ENCODE measurements around the gene CBY3.
A peak's percentile ranks its signal among the peaks of the same experiment; 100 is the strongest.
"Not testable (repeated sequence)": the region's sequence is repeated elsewhere in the genome, so short reads cannot be mapped to it uniquely, and the experiment has no call there.

The CBY3 gene

DNA sequence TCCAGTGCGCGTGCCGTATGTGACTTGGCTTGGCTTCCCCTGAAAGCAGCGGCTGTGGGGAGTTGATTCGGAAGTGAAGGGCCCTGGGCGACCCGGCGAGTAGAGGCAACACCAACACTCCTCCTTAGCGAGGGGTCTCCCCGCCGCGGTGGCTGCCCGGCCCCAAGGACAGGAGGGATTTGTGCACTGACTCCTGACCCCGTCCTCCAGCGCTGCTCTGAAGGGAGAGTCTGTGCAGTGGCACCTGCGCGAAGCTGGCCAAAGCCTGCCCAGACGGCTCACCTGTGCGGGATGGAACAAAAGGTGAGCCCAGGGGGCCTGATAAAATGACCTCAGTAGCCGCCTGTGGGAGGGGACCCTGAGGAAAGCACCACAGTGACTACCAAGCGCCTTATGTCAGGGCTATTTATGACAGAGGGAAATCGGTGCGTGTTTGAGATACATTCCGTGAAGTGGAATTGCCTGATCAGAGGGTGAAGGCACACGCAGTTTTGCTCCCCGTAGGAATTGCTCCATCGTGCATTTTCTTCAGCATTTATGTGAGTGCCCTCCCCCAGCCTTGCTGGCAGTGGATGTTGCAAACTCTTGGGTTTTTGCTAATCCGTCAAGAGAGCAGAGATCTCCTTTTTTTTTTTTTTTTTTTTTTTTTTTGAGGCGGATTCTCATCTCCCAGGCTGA, 22.5 kb downstream of the CBY3 start:
- H3K4me3 ChIP-seq (ENCODE audit: low read depth, low read length) = peak overlapping the region; percentile 40
- H3K9me3 ChIP-seq (ENCODE audit: control insufficient read depth, insufficient read depth, low read depth, low read length); H3K36me3 ChIP-seq (ENCODE audit: control insufficient read depth in 2 of 2, insufficient read depth in 1 of 2, low read length in 2 of 2); H3K27ac ChIP-seq (ENCODE audit: extremely low read depth, low read depth, low read length); H3K4me1 ChIP-seq (ENCODE audit: control insufficient read depth, insufficient read depth, low read length); CTCF ChIA-PET: not testable (repeated sequence)
- 0 out of 2 replicates have a peak, but pooled peaks have one; percentile 20 for TF ChIP-seq ZIC2 (tag by site-specific recombination; IDR thresholded peaks at IDR 0.05)
- TF ChIP-seq ZNF600 (tag by site-specific recombination; IDR thresholded peaks at IDR 0.05) = 0 out of 2 replicates have a peak, but pooled peaks have one; percentile 31
- peak; percentile 95 for TF ChIP-seq ZNF335 (tag by site-specific recombination; conservative IDR thresholded peaks at IDR 0.05)
- TF ChIP-seq ZEB2 (tag by site-specific recombination; IDR thresholded peaks at IDR 0.05) = 0 out of 2 replicates have a peak, but pooled peaks have one; percentile 30
- TF ChIP-seq, protein P1, sequence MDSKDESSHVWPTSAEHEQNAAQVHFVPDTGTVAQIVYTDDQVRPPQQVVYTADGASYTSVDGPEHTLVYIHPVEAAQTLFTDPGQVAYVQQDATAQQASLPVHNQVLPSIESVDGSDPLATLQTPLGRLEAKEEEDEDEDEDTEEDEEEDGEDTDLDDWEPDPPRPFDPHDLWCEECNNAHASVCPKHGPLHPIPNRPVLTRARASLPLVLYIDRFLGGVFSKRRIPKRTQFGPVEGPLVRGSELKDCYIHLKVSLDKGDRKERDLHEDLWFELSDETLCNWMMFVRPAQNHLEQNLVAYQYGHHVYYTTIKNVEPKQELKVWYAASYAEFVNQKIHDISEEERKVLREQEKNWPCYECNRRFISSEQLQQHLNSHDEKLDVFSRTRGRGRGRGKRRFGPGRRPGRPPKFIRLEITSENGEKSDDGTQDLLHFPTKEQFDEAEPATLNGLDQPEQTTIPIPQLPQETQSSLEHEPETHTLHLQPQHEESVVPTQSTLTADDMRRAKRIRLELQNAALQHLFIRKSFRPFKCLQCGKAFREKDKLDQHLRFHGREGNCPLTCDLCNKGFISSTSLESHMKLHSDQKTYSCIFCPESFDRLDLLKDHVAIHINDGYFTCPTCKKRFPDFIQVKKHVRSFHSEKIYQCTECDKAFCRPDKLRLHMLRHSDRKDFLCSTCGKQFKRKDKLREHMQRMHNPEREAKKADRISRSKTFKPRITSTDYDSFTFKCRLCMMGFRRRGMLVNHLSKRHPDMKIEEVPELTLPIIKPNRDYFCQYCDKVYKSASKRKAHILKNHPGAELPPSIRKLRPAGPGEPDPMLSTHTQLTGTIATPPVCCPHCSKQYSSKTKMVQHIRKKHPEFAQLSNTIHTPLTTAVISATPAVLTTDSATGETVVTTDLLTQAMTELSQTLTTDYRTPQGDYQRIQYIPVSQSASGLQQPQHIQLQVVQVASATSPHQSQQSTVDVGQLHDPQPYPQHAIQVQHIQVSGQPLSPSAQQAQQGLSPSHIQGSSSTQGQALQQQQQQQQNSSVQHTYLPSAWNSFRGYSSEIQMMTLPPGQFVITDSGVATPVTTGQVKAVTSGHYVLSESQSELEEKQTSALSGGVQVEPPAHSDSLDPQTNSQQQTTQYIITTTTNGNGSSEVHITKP (tag by site-specific recombination; IDR thresholded peaks at IDR 0.05) = peak; percentile 77
- TF ChIP-seq ZNF10 (tag by site-specific recombination; IDR thresholded peaks at IDR 0.05) = peak; percentile 66; the same call in 1 of the 2 replicates
- TF ChIP-seq, protein P2, sequence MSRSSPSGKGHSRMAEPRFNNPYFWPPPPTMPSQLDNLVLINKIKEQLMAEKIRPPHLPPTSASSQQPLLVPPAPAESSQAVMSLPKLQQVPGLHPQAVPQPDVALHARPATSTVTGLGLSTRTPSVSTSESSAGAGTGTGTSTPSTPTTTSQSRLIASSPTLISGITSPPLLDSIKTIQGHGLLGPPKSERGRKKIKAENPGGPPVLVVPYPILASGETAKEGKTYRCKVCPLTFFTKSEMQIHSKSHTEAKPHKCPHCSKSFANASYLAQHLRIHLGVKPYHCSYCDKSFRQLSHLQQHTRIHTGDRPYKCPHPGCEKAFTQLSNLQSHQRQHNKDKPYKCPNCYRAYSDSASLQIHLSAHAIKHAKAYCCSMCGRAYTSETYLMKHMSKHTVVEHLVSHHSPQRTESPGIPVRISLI (tag by site-specific recombination; IDR thresholded peaks at IDR 0.05) = peak; percentile 94
- peak; percentile 57 for TF ChIP-seq GLIS2 (tag by site-specific recombination; IDR thresholded peaks at IDR 0.05)
- POLR2A ChIA-PET = interaction anchor here (0.6 kb wide), 1 partner anchor 440 kb away, joined by 5 read pairs; no protein-coding TSS in a partner anchor

DNA sequence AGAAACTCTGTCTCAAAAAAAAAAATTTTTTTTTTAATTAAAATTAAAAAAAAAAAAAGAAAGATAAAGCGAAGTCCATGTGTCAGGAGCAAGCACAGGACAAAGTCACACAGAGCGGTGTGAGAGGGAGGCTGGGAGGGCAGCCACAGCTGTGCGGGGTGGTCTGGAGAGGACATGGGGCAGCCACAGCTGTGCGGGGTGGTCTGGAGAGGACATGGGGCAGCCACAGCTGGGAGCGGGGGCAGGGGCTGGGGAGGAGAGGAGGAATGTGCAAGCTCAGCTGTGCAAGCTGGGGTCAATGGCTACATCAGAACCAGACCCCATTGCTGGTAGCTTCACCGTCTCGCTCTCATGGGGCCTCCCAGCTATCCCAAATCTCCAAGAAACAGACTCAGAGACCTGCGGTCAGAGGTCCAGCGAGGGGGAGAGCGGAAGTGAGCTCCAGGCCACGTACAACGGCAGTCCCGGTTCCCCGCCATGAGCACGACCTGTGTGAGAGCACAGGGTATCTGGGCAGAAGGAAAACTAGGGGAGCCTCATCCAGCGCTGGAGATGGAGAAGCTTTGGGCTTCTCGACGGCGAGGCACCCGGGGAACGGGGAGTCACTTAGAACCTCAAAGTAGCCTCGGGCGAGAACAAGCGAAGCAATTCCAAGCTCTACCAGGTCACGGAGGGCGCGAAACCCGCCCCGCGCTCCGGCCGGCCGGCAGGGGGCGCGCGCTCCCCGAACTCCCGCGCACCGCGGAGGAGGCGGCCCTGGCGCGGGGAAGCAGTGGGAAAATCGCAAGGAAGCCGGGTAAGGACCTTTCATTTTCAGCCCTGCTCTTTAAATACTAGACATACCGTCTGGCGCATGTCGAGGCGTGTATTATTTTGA, 23.3 kb downstream of the CBY3 start:
- H3K4me3 ChIP-seq (ENCODE audit: low read depth, low read length); CTCF ChIA-PET; H3K36me3 ChIP-seq (ENCODE audit: control insufficient read depth in 2 of 2, insufficient read depth in 1 of 2, low read length in 2 of 2); H3K9me3 ChIP-seq (ENCODE audit: control insufficient read depth, insufficient read depth, low read depth, low read length); H3K4me1 ChIP-seq (ENCODE audit: control insufficient read depth, insufficient read depth, low read length); H3K27ac ChIP-seq (ENCODE audit: extremely low read depth, low read depth, low read length); POLR2A ChIA-PET: not testable (repeated sequence)

DNA sequence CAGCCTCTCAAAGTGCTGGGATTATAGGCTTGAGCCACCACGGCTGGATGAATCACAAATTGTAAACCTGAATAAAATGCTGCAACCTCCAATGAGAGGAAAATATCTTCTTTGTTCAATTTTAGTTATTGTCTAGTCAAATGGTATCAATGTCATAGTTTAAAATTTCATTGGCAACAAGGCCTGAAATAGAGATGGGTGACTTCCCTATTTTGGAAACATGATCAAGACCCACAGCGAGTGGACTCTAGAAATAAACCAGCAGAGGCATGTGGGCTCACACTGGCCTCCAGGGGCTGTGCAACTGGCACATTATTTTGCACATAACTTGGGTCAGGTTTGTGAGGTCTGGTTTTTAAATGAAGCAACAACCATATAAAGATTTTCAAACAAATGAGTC, 27.7 kb downstream of the CBY3 start:
- POLR2A ChIA-PET; H3K36me3 ChIP-seq (ENCODE audit: control insufficient read depth in 2 of 2, insufficient read depth in 1 of 2, low read length in 2 of 2); H3K4me3 ChIP-seq (ENCODE audit: low read depth, low read length); H3K9me3 ChIP-seq (ENCODE audit: control insufficient read depth, insufficient read depth, low read depth, low read length); H3K27ac ChIP-seq (ENCODE audit: extremely low read depth, low read depth, low read length); H3K4me1 ChIP-seq (ENCODE audit: control insufficient read depth, insufficient read depth, low read length); CTCF ChIA-PET: not testable (repeated sequence)

DNA sequence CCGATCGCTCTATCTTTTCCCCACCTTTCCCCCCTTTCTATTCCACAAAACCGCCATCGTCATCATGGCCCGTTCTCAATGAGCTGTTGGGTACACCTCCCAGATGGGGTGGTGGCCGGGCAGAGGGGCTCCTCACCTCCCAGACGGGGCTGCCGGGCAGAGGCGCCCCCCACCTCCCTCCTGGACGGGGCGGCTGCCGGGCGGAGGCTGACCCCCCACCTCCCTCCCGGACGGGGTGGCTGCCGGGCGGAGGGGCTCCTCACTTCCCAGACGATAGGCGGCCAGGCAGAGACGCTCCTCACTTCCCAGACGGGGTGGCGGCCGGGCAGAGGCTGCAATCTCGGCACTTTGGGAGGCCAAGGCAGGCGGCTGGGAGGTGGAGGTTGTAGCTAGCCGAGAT, 30.6 kb downstream of the CBY3 start:
- H3K9me3 ChIP-seq (ENCODE audit: control insufficient read depth, insufficient read depth, low read depth, low read length); H3K4me3 ChIP-seq (ENCODE audit: low read depth, low read length); H3K27ac ChIP-seq (ENCODE audit: extremely low read depth, low read depth, low read length); POLR2A ChIA-PET; H3K4me1 ChIP-seq (ENCODE audit: control insufficient read depth, insufficient read depth, low read length); CTCF ChIA-PET; H3K36me3 ChIP-seq (ENCODE audit: control insufficient read depth in 2 of 2, insufficient read depth in 1 of 2, low read length in 2 of 2): not testable (repeated sequence)

DNA sequence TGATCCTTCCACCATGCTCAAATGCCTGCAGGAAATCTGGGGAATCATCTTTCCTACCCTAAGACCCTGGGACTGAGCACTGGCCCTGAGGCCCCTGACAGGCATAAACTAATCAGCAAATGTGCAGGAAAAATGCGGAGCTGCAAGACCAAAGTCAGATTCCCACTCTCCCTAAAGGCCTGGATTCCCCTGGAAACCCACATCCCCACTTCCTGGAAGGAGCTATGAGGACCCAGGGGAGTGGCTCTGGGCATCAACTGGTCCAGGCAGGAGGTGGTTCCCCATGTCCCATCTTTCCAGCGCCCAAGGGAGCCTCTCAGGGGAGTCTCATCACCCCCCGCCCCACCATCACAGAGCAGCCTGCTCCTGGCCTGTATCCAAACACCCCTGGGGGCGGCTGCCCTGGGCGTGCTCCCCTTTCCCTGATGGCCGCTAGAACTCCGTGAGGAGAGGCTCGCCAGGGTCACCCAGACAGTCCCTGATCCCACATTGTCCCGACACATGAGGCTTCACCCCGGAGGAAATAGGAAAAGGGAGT, 31.6 kb downstream of the CBY3 start:
- H3K4me1 ChIP-seq (ENCODE audit: control insufficient read depth, insufficient read depth, low read length); H3K27ac ChIP-seq (ENCODE audit: extremely low read depth, low read depth, low read length); H3K4me3 ChIP-seq (ENCODE audit: low read depth, low read length); H3K36me3 ChIP-seq (ENCODE audit: control insufficient read depth in 2 of 2, insufficient read depth in 1 of 2, low read length in 2 of 2); POLR2A ChIA-PET; H3K9me3 ChIP-seq (ENCODE audit: control insufficient read depth, insufficient read depth, low read depth, low read length); CTCF ChIA-PET: not testable (repeated sequence)
